NCI-H1048 (cell line): Measurements from ENCODE around the gene LRRC8D.

Source experiments
- DNase-seq: peaks from one replicate; lab custom pipeline; 2025; lab: John Stamatoyannopoulos, UW

The LRRC8D gene

GRCh38 chr1:89896105-89896942 lies 75.5 kb downstream of the LRRC8D start:
- DNase-seq = no peak

GRCh38 chr1:89897347-89898133 lies 76.7 kb downstream of the LRRC8D start:
- DNase-seq = no peak

GRCh38 chr1:89898150-89898549 lies 77.3 kb downstream of the LRRC8D start:
- DNase-seq = no peak

- no peak for DNase-seq
These were observed 78.1 kb downstream of the LRRC8D start for GRCh38 chr1:89898695-89899470.

GRCh38 chr1:89900323-89900722 lies 79.5 kb downstream of the LRRC8D start:
- DNase-seq = no peak

GRCh38 chr1:89900791-89901708 lies 80.2 kb downstream of the LRRC8D start:
- DNase-seq = no peak

- DNase-seq = no peak
These were observed 81.3 kb downstream of the LRRC8D start for GRCh38 chr1:89901957-89902669.

GRCh38 chr1:89903550-89903949 lies 82.7 kb downstream of the LRRC8D start:
- DNase-seq = no peak

GRCh38 chr1:89904219-89904980 lies 83.6 kb downstream of the LRRC8D start:
- DNase-seq = no peak

GRCh38 chr1:89905395-89906058 lies 84.7 kb downstream of the LRRC8D start:
- no peak for DNase-seq

GRCh38 chr1:89906088-89906487 lies 85.3 kb downstream of the LRRC8D start:
- DNase-seq = no peak

GRCh38 chr1:89907727-89908212 lies 86.9 kb downstream of the LRRC8D start:
- DNase-seq = no peak

- DNase-seq = no peak
These were observed 87.4 kb downstream of the LRRC8D start for GRCh38 chr1:89908273-89908671.

GRCh38 chr1:89908672-89909436 lies 88.0 kb downstream of the LRRC8D start:
- DNase-seq = no peak

GRCh38 chr1:89910268-89910667 lies 89.4 kb downstream of the LRRC8D start:
- no peak for DNase-seq

GRCh38 chr1:89910780-89911179 lies 89.9 kb downstream of the LRRC8D start:
- no peak for DNase-seq

- DNase-seq = no peak
These were observed 90.6 kb downstream of the LRRC8D start for GRCh38 chr1:89911191-89911991.

GRCh38 chr1:89912073-89912472 lies 91.2 kb downstream of the LRRC8D start:
- no peak for DNase-seq
